Uterine smooth muscle cell (primary cell): ENCODE results near the gene C3orf62. TPM values are rescaled to one million over a fixed set of nuclear protein-coding genes. Genes with fewer than 3 reads are reported as not detected.

Source experiments
- total RNA-seq: library from RNA; depleted of rRNA; stranded (reverse); fragments of >200 nt; gene quantifications from 2 replicates; pipeline ENCODE4 v1.2.3, GENCODE V29; 2014

Gene C3orf62
- 1.2 and 1.4 TPM in 2 replicates for total RNA-seq

GRCh38 chr3:49276475-49277382 is at the start of gene C3orf62:
Gene C3orf62, minus strand, starts transcription at chr3:49277232. Its CDS starts 360 bp downstream, at chr3:49276872.

Other genes starting within 250 kb of the C3orf62 start
- gene IMPDH2, start 247.8 kb downstream of the C3orf62 start, total RNA-seq, result 312 and 352 TPM in 2 replicates
- 60.5 and 87.7 TPM in 2 replicates for gene QRICH1, start 183.2 kb downstream of the C3orf62 start, total RNA-seq
- 331 and 342 TPM in 2 replicates for gene QARS1, start 172.5 kb downstream of the C3orf62 start, total RNA-seq
- gene USP19, start 156.4 kb downstream of the C3orf62 start, total RNA-seq, result 56.4 and 61.4 TPM in 2 replicates
- gene LAMB2, start 144.2 kb downstream of the C3orf62 start, total RNA-seq, result 296 and 640 TPM in 2 replicates
- gene CCDC71, start 110.9 kb downstream of the C3orf62 start, total RNA-seq, result 18.1 and 24.7 TPM in 2 replicates
- 16.9 and 21.5 TPM in 2 replicates for gene KLHDC8B, start 105.6 kb downstream of the C3orf62 start, total RNA-seq
- gene USP4, start 62.8 kb upstream of the C3orf62 start, total RNA-seq, result 27.1 and 28.1 TPM in 2 replicates
- gene GPX1, start 81.1 kb upstream of the C3orf62 start, total RNA-seq, result 201 and 234 TPM in 2 replicates
- gene RHOA, start 134.7 kb upstream of the C3orf62 start, total RNA-seq, result 637 and 760 TPM in 2 replicates
- gene TCTA, start 135.2 kb upstream of the C3orf62 start, total RNA-seq, result 14.5 and 17.7 TPM in 2 replicates
- gene AMT, start 145.2 kb upstream of the C3orf62 start, total RNA-seq, result 0.50 and 0.66 TPM in 2 replicates
- 3.5 and 4.4 TPM in 2 replicates for gene NICN1, start 152.1 kb upstream of the C3orf62 start, total RNA-seq
- gene DAG1, start 193.0 kb upstream of the C3orf62 start, total RNA-seq, result 40.0 and 49.7 TPM in 2 replicates